Suprapubic skin (tissue), 4 donors: ENCODE data around the gene SULT2B1. TPM values are rescaled to one million over a fixed set of nuclear protein-coding genes. Genes with fewer than 3 reads are reported as not detected.

Source experiments
- DNase-seq, 2 donors: peaks; one replicate each; pipeline ENCODE4 v3.0.0-alpha.2; 2019; ENCODE audit warnings: low spot score in 2 of 2
- H3K27ac ChIP-seq: fragments of 200-600 bp; sonication (generic); one replicate; pipeline ENCODE4 v1.5.1; 2019
- H3K27me3 ChIP-seq: fragments of 200-600 bp; sonication (generic); one replicate; pipeline ENCODE4 v1.5.1; 2019
- H3K36me3 ChIP-seq: fragments of 200-600 bp; sonication (generic); one replicate; pipeline ENCODE4 v1.5.1; 2019
- H3K4me1 ChIP-seq: fragments of 200-600 bp; sonication (generic); one replicate; pipeline ENCODE4 v1.5.1; 2019
- H3K4me3 ChIP-seq: fragments of 200-600 bp; sonication (generic); one replicate; pipeline ENCODE4 v1.5.1; 2019; ENCODE audit warnings: mild to moderate bottlenecking
- H3K9me3 ChIP-seq: fragments of 200-600 bp; sonication (generic); one replicate; pipeline ENCODE4 v1.5.1; 2019
- CTCF ChIP-seq, 2 donors: fragments of 200-600 bp in 1 of 2; fragments of 450-650 bp in 1 of 2; sonication (generic) in 1 of 2; IDR thresholded peaks; one replicate each; pipeline ENCODE4 v1.5.1; 2016 to 2019; ENCODE audit warnings: antibody characterized with exemption in 2 of 2, mild to moderate bottlenecking in 1 of 2, moderate library complexity in 1 of 2
- EP300 ChIP-seq: sonication (generic); formaldehyde crosslinking; IDR thresholded peaks from one replicate; pipeline ENCODE4 v1.6.1; 2017; ENCODE audit warnings: antibody characterized with exemption
- POLR2A ChIP-seq, 2 donors: fragments of 450-650 bp; IDR thresholded peaks; one replicate each; pipeline ENCODE4 v1.6.1; 2017; ENCODE audit warnings: antibody characterized with exemption in 2 of 2, mild to moderate bottlenecking in 2 of 2, moderate library complexity in 2 of 2
- POLR2AphosphoS5 ChIP-seq, 3 donors: sonication (generic); formaldehyde crosslinking; IDR thresholded peaks; one replicate each; pipeline ENCODE4 v1.6.1; 2017; ENCODE audit warnings: antibody characterized with exemption in 3 of 3
- WGBS: methylation state at CpG from one replicate; pipeline ENCODE4 v1.1.5; 2018; 5-methylcytosine and 5-hydroxymethylcytosine counted together
- total RNA-seq, 4 donors: library from RNA; depleted of rRNA; stranded (reverse); fragments of >200 nt; gene quantifications; one replicate each; pipeline ENCODE4 v1.1.0, GENCODE V29; 2016

The SULT2B1 gene
- total RNA-seq, 4 donors from 2014 or later, result 26.0 to 162 (median 122) TPM

DNA sequence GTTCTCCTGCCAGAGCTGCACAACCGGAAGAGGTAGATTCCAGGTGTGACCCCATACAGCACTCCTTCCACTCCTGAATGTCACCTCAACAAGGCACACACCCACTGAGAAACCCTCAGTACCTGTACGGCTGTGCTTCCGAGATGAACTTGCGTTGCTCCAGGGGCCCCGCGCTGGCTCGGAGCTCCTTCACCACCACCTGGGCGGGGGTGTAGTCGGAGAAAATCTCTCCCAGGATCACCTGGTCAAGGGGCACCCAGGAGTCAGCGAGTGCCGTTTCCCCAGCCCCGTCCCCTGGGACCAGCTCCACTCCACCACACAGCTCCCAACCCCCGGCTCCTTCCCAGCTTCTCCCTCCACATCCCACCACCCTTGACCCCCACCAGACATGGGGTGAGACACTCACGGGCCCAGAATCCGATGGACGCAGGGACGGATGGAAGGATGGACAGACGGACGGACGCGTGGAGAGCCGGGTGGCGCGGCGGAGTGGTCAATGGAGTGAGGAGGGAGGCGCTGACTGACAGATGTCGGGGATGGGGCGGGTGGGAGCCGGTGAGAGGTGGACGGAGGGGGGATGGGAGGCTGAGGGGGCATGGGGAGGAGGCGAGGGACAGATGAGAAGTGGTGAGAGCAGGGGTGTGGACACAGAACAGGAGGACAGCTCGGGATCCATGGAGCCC, 43.1 kb upstream of the SULT2B1 start:
- Histone ChIP-seq H3K27ac (no peak overlapping the region), H3K36me3 (no peaks in the 10 kb centered on the region), H3K4me1 (peaks cover 21% of the 10 kb centered on the region), H3K27me3 (peaks cover 36% of the 10 kb centered on the region), H3K9me3 (no peaks in the 10 kb centered on the region), H3K4me3 (no peak overlapping the region)
- 81% methylated on average over 31 of the region's 32 CpGs for WGBS
- TF ChIP-seq EP300, result no peak
- TF ChIP-seq POLR2A (IDR thresholded peaks at IDR 0.05), result no peak
- TF ChIP-seq POLR2AphosphoS5 (IDR thresholded peaks at IDR 0.05), result no peak
- no peak for TF ChIP-seq CTCF (IDR thresholded peaks at IDR 0.05)
- no peak for DNase-seq

GRCh38 chr19:48509467-48510194, 42.3 kb upstream of the SULT2B1 start:
- no peak for DNase-seq
- 86% methylated on average over 9 of the region's 12 CpGs for WGBS
- TF ChIP-seq CTCF (IDR thresholded peaks at IDR 0.05), result no peak
- TF ChIP-seq POLR2AphosphoS5 (IDR thresholded peaks at IDR 0.05), result no peak
- no peak for TF ChIP-seq POLR2A (IDR thresholded peaks at IDR 0.05)
- TF ChIP-seq EP300, result no peak

DNA sequence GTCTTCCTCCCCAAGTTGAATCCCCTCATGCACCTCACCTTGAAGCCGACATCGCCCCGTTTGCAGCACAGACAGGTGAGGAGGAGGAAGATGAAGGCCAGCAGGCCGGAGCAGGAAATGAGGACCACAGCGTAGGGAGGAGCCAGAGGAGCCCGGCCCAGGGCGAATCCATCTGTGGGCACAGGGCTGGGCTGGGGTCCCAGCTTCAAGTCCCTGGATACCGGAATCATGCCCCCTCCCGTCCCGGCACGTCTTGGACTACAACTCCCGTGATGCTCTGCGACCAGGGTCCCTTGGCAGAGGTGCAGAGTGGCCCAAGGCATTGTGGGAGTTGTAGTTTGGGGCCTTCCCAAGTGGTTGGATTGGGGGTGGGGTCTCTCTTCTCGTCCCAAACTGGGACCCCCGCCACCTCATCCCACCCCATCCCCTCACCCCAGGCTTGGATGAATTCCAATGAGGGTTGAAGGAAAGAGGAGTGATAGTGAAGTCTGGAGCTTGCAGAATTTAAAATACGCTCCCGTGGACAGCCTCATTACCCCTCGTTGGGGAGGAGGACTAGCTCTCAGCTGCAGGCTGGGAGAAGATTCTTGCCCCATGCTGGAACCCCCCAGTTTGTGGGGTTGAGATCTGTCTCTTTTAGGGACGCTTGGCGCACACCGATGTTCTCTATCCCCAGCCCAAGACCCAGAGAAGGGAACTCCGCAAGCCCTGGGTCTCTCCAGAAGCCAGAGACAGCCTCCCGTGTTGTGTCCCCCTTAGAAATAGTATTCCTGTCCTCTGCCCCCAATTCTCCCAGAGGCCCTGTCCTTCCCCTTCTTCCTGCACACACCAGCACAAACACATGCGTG, 41.3 kb upstream of the SULT2B1 start:
- Histone ChIP-seq H3K4me3 (peak overlapping the region; percentile 5), H3K27me3 (peaks cover 36% of the 10 kb centered on the region), H3K9me3 (no peaks in the 10 kb centered on the region), H3K4me1 (peaks cover 22% of the 10 kb centered on the region), H3K36me3 (no peaks in the 10 kb centered on the region), H3K27ac (no peak overlapping the region)
- no peak for DNase-seq
- WGBS, result 23% methylated on average over 15 of the region's 24 CpGs
- TF ChIP-seq POLR2AphosphoS5 (IDR thresholded peaks at IDR 0.05) (no peak), EP300 (no peak)

More at GRCh38 chr19:48509467-48510194, 42.3 kb upstream of the SULT2B1 start:
- Histone ChIP-seq H3K27me3 (peaks cover 36% of the 10 kb centered on the region), H3K4me1 (peaks cover 22% of the 10 kb centered on the region), H3K9me3 (no peaks in the 10 kb centered on the region), H3K27ac (no peak overlapping the region), H3K36me3 (no peaks in the 10 kb centered on the region), H3K4me3 (no peak overlapping the region)

GRCh38 chr19:48511321-48511731, 40.6 kb upstream of the SULT2B1 start:
- no peak for DNase-seq
- Histone ChIP-seq H3K4me3 (peak overlapping the region; percentile 5), H3K27me3 (peaks cover 36% of the 10 kb centered on the region), H3K27ac (no peak overlapping the region), H3K4me1 (peaks cover 22% of the 10 kb centered on the region), H3K9me3 (no peaks in the 10 kb centered on the region), H3K36me3 (no peaks in the 10 kb centered on the region)
- TF ChIP-seq POLR2AphosphoS5 (IDR thresholded peaks at IDR 0.05) (no peak), CTCF (IDR thresholded peaks at IDR 0.05) (no peak), POLR2A (IDR thresholded peaks at IDR 0.05) (no peak), EP300 (no peak)
- 6% methylated on average over 10 of the region's 32 CpGs for WGBS

DNA sequence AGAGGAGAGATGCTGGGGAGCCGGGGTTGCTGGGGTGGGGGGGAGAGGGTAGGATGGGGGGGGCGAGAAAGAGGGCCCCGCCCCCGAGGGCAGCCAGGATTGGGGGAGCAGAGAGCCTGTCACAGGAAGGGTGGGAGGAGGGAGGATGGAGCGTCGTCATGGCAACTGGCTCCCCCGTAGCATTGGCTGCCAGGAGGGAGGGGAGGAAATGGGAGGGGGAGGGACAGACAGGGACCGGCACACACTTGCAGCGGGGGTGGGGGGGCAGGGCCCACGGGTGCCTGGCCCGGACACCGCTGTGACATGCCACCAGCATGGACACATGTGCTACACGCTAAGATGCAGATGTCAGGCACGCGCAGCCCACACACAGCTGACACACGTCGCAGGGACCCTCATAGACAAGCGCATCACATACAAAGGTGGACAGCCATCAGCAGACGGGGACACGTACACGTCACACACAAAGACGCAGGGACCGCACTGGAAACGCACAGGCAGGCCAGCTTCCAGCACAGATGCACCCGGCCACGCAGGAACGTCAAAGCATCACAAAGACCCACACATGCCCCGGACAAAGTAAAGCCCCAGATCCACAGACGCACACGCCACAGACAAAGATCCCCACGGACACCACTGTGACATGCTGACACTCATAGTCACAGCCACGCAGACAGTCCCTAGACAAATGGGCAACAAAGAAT, 40.0 kb upstream of the SULT2B1 start, which contains the start of gene LMTK3:
LMTK3 (minus strand) TSS at position 36 of the 704 bp plus-strand sequence. CDS start 259 bp downstream, outside the sequence.
- DNase-seq, result no peak
- peaks cover 22% of the 10 kb centered on the region for H3K4me1 ChIP-seq
- TF ChIP-seq POLR2AphosphoS5 (IDR thresholded peaks at IDR 0.05) (no peak), CTCF (IDR thresholded peaks at IDR 0.05) (no peak), POLR2A (IDR thresholded peaks at IDR 0.05) (no peak), EP300 (no peak)
- WGBS, result 5% methylated on average over 23 of the region's 32 CpGs
- H3K27ac ChIP-seq, result no peak within 1 kb of the TSS
- H3K9me3 ChIP-seq, result no peaks in the 10 kb centered on the region
- peak within 1 kb of the TSS; percentile 5 for H3K4me3 ChIP-seq
- peaks cover 36% of the 10 kb centered on the region for H3K27me3 ChIP-seq
- H3K36me3 ChIP-seq, result no peaks in the 10 kb centered on the region
